ENCODE data around the gene CDV3.

Gene CDV3

DNA sequence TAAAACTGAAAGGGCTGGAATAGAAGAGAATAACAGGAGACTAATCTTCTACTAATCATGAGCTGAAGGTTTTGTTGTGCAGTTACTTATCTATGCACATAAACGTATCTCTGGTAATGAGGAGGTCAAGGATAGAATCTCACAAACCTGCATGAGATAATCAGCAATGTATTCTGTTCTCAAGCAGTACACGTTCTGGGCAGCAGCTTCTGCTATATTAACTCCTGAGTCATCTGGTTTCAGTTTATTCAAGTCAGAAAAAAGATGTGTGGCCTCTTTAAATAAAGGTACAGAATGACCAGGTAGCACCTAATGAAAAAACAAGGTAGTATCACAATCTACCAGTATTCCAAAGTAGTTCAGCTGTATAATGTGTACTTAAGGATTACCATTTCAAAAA, 34.9 kb downstream of the CDV3 start:
- DNase-seq, result no peak

DNA sequence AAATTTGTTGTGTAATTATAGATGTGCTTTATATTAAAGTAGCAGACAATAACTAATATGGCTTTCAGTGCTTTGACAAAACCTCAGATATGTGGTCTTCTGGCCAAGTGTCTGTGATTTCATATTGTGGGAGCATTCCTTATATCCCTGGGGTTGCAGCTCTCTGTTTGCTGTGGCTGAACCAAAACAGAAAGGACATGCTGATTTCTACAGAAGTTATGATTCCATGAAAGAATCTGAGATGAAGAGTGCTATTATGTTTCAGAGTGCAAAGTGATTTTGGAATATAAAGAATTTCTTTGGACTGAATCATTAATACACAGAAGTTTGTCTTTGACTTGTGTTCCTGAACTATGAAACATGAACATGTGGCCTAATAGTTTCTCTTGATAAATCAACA, 36.5 kb downstream of the CDV3 start:
- DNase-seq, result peak; percentile 68

DNA sequence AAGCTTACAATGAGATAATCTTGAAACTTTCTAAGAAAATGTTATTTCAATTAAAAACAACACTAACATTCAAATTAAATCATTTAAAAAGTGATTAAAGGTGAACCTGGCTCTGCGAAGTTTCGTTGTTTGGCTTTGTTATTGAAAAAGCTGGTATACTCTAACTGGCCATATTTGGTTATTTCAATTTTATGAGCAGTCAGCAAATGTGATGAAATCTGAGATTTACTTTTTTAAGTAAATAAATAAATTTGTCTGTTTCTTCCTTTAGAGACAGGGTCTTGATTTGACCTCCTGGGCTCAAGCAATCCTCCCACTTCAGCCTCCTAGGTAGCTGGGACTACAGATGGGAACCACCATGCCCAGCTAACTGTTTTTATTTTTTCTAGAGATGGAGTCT, 38.0 kb downstream of the CDV3 start:
- no peak for DNase-seq

DNA sequence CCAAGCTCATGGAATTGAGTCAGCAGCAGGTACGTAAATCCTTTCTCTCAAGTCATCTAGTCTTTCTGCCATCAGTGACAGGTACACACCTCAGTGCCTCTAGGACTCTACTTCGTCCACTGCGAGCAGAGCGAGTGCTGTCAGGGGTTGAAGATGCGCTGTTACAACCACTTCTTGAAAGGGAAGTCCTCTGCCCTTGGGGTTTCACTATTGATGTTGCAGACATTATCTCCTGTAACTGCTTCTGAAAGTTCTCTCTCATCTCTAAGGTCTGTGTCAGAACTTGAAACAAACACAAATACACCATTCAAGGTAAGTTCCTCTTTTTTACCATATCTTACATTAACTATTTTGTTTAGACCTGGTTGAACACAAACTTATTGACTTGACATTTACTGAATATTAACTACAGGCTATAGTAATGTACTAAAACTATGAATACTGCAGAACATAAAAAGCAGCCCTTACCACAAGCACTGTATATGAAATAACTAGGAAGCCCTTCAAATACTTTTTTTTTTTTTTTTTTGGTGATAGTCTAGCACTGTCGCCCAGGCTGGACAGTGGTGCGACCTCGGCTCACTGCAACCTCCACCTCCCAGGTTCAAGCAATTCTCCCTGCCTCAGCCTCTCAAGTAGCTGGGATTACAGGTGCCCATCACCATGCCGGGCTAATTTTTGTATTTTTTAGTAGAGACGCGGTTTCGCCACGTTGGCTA, 46.7 kb downstream of the CDV3 start:
- no peak for DNase-seq

DNA sequence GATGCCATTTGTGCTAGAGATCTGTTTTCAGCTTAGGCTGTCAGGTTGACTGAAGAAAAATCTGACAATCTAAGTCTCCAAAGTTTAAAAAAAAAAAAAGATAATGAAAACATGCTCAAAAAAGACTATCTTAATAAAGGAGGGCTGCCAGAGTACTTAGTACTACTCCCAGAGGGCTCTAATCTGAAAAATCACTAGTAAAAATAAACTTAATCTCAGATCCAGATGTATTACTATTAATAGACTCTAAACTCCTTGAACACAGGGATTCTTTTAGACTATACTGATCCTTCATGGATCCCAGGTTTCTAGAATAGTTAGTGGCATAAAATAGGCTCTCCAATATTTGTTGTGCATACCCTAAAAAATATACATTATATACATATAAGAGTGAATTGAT, 54.3 kb downstream of the CDV3 start:
- no peak for DNase-seq

DNA sequence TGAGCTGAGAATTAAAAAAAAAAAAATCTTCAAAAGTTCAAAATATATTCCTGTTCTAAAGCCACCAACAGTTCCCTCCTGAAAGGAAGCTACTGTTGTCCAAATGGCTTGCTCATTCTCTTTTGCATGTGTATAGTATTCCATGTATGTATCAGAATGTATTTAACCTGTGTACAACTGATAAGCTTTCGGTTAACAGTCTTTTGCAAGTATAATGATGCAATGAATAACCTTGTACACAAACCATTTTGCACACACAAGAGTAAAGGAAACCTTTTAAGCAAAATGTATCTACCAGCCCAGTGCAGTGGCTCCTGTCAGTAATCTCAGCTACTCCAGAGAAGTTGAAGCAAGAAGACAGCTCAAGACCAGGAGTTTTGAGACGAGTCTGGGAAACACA, 55.7 kb downstream of the CDV3 start:
- no peak for DNase-seq

DNA sequence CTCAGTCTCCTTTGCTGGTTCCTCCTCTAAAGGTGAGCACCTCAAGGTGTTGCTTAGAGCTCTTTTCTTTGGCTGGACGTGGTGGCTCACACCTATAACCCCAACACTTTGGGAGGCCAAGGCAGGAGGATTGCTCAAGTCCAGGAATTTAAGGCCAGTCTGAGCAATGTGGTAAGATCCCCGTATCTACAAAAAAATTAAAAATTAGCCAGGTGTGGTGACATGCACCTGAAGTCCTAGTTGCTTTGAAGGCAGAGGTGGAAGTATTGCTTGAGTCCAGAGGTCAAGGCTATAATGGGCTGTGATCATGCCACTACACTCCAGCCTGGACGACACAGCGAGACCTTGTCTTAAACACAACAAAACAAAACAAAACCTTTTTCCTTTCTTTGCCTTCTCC, 60.0 kb downstream of the CDV3 start:
- DNase-seq, result no peak
